Measurements from ENCODE around the gene TST.

Gene TST

GRCh38 chr22:37019309-37020191 is at the start of gene TST, which contains the start of gene MPST:
Gene TST (minus strand): TSS chr22:37019447. CDS start chr22:37018732, 715 bp downstream.
Gene MPST (plus strand): TSS chr22:37019742. CDS start chr22:37019837, 95 bp downstream.
- no peaks in the 10 kb centered on the region for H3K9me3 Mint-ChIP-seq
- peaks cover 59% of the 10 kb centered on the region for H3K4me1 Mint-ChIP-seq
- peaks cover 6% of the 10 kb centered on the region for H3K36me3 Mint-ChIP-seq (ENCODE audit: low read depth)
- H3K27ac Mint-ChIP-seq, result peak within 1 kb of the TSS; percentile 72
- TF ChIP-seq CTCF (IDR thresholded peaks at IDR 0.05), result no peak
- H3K4me3 Mint-ChIP-seq, result peak within 1 kb of the TSS; percentile 91
- peak; percentile 86 for DNase-seq
- peaks cover 3% of the 10 kb centered on the region for H3K27me3 Mint-ChIP-seq (ENCODE audit: low read depth, poor library complexity)

- no peak overlapping the region for H3K4me3 Mint-ChIP-seq
Observed at GRCh38 chr22:37068859-37069258, 49.6 kb upstream of the TST start.

GRCh38 chr22:37067428-37067827 is 48.2 kb upstream of the TST start:
- Mint-ChIP-seq H3K27ac (no peak overlapping the region), H3K27me3 (ENCODE audit: low read depth, poor library complexity) (peaks cover 4% of the 10 kb centered on the region), H3K4me3 (no peak overlapping the region), H3K36me3 (ENCODE audit: low read depth) (no peaks in the 10 kb centered on the region), H3K4me1 (no peaks in the 10 kb centered on the region), H3K9me3 (no peaks in the 10 kb centered on the region)
- no peak for DNase-seq
- TF ChIP-seq CTCF (IDR thresholded peaks at IDR 0.05), result no peak

More at GRCh38 chr22:37068859-37069258, 49.6 kb upstream of the TST start:
- Mint-ChIP-seq H3K36me3 (ENCODE audit: low read depth) (no peaks in the 10 kb centered on the region), H3K27me3 (ENCODE audit: low read depth, poor library complexity) (peaks cover 4% of the 10 kb centered on the region), H3K4me1 (no peaks in the 10 kb centered on the region), H3K9me3 (no peaks in the 10 kb centered on the region), H3K27ac (no peak overlapping the region)
- TF ChIP-seq CTCF (IDR thresholded peaks at IDR 0.05), result no peak
- DNase-seq, result peak; percentile 64

GRCh38 chr22:37065961-37066360 is 46.7 kb upstream of the TST start:
- Mint-ChIP-seq H3K4me3 (no peak overlapping the region), H3K27me3 (ENCODE audit: low read depth, poor library complexity) (peaks cover 4% of the 10 kb centered on the region), H3K36me3 (ENCODE audit: low read depth) (no peaks in the 10 kb centered on the region), H3K27ac (no peak overlapping the region), H3K9me3 (no peaks in the 10 kb centered on the region), H3K4me1 (no peaks in the 10 kb centered on the region)
- no peak for TF ChIP-seq CTCF (IDR thresholded peaks at IDR 0.05)
- DNase-seq, result no peak

GRCh38 chr22:37065180-37065579 is 45.9 kb upstream of the TST start:
- no peaks in the 10 kb centered on the region for H3K36me3 Mint-ChIP-seq (ENCODE audit: low read depth)
- DNase-seq, result no peak
- H3K4me1 Mint-ChIP-seq, result no peaks in the 10 kb centered on the region
- no peak overlapping the region for H3K27ac Mint-ChIP-seq
- TF ChIP-seq CTCF (IDR thresholded peaks at IDR 0.05), result no peak
- no peak overlapping the region for H3K4me3 Mint-ChIP-seq
- peaks cover 4% of the 10 kb centered on the region for H3K27me3 Mint-ChIP-seq (ENCODE audit: low read depth, poor library complexity)
- H3K9me3 Mint-ChIP-seq, result no peaks in the 10 kb centered on the region
